ENCODE results near the gene SHISAL1.

DNA sequence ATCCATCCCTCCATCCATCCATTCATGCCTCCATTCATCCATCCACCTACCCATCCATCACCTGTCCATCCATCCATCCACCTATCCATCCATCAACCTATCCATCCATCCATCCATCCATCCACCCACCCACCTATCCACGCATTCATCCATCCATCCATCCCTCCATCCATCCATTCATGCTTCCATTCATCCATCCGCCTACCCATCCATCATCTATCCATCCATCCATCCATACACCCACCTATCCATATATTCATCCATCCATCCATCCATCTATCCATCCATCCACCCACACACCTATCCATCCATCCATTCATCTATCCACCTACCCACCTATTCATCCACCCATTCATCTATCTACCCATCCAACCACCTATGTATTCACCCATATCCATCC is 118.2 kb downstream of the SHISAL1 start:
- no peak for TF ChIP-seq CTCF (conservative IDR thresholded peaks at IDR 0.05 in 1 of 2, IDR thresholded peaks at IDR 0.05 in 1 of 2; ENCODE audit: extremely low read depth in 1 of 2, insufficient read depth in 1 of 2, low read depth in 1 of 2, low read length in 2 of 2)
- TF ChIP-seq EZH2 (IDR thresholded peaks at IDR 0.05; ENCODE audit: borderline replicate concordance, low read length), result no peak
